ENCODE data around the gene AKR1E2. TPM values are rescaled to one million over a fixed set of nuclear protein-coding genes. Genes with fewer than 3 reads are reported as not detected.

Gene AKR1E2
- total and polyA plus RNA-seq, 9 of the 15 experiments (the other 6 are each of a cell fraction or from before 2014, with no cell fraction given) = 4.2 to 16.6 (median 9.8) TPM

DNA sequence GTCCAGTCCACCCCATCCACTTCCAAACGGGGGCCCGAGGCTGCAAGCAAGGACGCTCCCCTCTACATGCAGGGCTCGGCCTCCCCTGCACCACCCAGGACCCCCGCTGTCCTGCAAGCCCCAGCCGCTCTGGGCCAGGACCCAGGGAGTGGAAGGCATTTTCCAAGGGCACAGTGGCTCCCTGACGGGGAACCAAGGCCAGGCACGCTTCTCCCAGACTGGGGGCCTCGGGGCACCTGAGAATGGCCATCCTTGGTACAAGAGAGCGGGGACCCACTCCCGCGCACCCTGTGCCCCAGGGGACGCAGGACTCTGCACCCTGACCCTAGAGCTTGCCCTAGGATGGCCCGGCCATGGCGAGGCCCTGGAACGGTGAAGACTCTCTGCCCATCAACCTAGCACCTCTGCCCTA lies 545 bp upstream of the AKR1E2 start (continued):
- TF ChIP-seq, protein P1, sequence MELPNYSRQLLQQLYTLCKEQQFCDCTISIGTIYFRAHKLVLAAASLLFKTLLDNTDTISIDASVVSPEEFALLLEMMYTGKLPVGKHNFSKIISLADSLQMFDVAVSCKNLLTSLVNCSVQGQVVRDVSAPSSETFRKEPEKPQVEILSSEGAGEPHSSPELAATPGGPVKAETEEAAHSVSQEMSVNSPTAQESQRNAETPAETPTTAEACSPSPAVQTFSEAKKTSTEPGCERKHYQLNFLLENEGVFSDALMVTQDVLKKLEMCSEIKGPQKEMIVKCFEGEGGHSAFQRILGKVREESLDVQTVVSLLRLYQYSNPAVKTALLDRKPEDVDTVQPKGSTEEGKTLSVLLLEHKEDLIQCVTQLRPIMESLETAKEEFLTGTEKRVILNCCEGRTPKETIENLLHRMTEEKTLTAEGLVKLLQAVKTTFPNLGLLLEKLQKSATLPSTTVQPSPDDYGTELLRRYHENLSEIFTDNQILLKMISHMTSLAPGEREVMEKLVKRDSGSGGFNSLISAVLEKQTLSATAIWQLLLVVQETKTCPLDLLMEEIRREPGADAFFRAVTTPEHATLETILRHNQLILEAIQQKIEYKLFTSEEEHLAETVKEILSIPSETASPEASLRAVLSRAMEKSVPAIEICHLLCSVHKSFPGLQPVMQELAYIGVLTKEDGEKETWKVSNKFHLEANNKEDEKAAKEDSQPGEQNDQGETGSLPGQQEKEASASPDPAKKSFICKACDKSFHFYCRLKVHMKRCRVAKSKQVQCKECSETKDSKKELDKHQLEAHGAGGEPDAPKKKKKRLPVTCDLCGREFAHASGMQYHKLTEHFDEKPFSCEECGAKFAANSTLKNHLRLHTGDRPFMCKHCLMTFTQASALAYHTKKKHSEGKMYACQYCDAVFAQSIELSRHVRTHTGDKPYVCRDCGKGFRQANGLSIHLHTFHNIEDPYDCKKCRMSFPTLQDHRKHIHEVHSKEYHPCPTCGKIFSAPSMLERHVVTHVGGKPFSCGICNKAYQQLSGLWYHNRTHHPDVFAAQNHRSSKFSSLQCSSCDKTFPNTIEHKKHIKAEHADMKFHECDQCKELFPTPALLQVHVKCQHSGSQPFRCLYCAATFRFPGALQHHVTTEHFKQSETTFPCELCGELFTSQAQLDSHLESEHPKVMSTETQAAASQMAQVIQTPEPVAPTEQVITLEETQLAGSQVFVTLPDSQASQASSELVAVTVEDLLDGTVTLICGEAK (IDR thresholded peaks at IDR 0.05) = no peak
- TF ChIP-seq, protein P1 (CRISPR knock-in tag; IDR thresholded peaks at IDR 0.05) = no peak
- no peak for TF ChIP-seq PHB2 (IDR thresholded peaks at IDR 0.05; ENCODE audit: low read depth)
